ENCODE data around the gene ZNF582.
"Not testable (repeated sequence)": the region's sequence is repeated elsewhere in the genome, so short reads cannot be mapped to it uniquely, and the experiment has no call there.

GRCh38 chr19:56335371-56335770, 58.0 kb downstream of the ZNF582 start:
- TF ChIP-seq, protein P1, sequence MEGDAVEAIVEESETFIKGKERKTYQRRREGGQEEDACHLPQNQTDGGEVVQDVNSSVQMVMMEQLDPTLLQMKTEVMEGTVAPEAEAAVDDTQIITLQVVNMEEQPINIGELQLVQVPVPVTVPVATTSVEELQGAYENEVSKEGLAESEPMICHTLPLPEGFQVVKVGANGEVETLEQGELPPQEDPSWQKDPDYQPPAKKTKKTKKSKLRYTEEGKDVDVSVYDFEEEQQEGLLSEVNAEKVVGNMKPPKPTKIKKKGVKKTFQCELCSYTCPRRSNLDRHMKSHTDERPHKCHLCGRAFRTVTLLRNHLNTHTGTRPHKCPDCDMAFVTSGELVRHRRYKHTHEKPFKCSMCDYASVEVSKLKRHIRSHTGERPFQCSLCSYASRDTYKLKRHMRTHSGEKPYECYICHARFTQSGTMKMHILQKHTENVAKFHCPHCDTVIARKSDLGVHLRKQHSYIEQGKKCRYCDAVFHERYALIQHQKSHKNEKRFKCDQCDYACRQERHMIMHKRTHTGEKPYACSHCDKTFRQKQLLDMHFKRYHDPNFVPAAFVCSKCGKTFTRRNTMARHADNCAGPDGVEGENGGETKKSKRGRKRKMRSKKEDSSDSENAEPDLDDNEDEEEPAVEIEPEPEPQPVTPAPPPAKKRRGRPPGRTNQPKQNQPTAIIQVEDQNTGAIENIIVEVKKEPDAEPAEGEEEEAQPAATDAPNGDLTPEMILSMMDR (IDR thresholded peaks at IDR 0.05; ENCODE audit: low read length) = not testable (repeated sequence)
- not testable (repeated sequence) for TF ChIP-seq EZH2 (optimal IDR thresholded peaks at IDR 0.05; ENCODE audit: low read depth, low read length); EZH2phosphoT487 (IDR thresholded peaks at IDR 0.05; ENCODE audit: low read length)
